B cell (primary cell): Measurements from ENCODE around the gene RPL23. TPM values are rescaled to one million over a fixed set of nuclear protein-coding genes. Genes with fewer than 3 reads are reported as not detected.

Experiments used
- ATAC-seq: fragments of 200-7000 bp; cut with Tn5 transposase; one replicate; pipeline ENCODE4 v1.10.0; 2021; ENCODE audit warnings: low read depth, mild to moderate bottlenecking, moderate number of reproducible peaks, moderate library complexity
- CTCF ChIA-PET: fragments of 350-600 bp; sonication (Branson Sonifier 250); formaldehyde crosslinking; loops from one replicate; lab custom pipeline; 2021; ENCODE audit warnings: antibody characterized with exemption, inconsistent platforms; lab: Charles Lee
- POLR2A ChIA-PET: fragments of 350-600 bp; sonication (Branson Sonifier 250); formaldehyde crosslinking; loops from one replicate; lab custom pipeline; 2021; ENCODE audit warnings: antibody characterized with exemption; lab: Charles Lee
- DNase-seq: peaks from one replicate; pipeline ENCODE4 v3.0.0; 2013
- H2AFZ ChIP-seq: 2 replicates; pipeline ENCODE4 v1.6.1; 2012; ENCODE audit warnings: mild to moderate bottlenecking, low read depth, low read length; ENCODE audit not compliant: insufficient read depth, poor library complexity, severe bottlenecking
- H3K27ac ChIP-seq, 2 donors: 1 replicate in 1 of 2; 2 replicates in 1 of 2; pipeline ENCODE4 v1.5.1; 2012 to 2013; ENCODE audit warnings: low read length in 2 of 2, mild to moderate bottlenecking in 2 of 2, moderate library complexity in 1 of 2
- H3K27me3 ChIP-seq, 4 experiments: fragments of 200-600 bp in 1 of 4; sonication (generic) in 1 of 4; replicated peaks in 1 of 4; 1 replicate in 2 of 4; 2 replicates in 2 of 4; pipeline versions ENCODE4 v1.6.1 to v1.7.0; 2013 to 2016; ENCODE audit warnings: low read length in 3 of 4, mild to moderate bottlenecking in 2 of 4, mixed read lengths in 1 of 4, moderate library complexity in 1 of 4; ENCODE audit not compliant: insufficient read depth in 4 of 4, control insufficient read depth in 3 of 4; ENCODE audit errors: control extremely low read depth in 1 of 4
- H3K36me3 ChIP-seq, 2 experiments: replicated peaks in 1 of 2; 1 replicate in 1 of 2; 2 replicates in 1 of 2; pipeline versions ENCODE4 v1.6.1 to v1.7.1; 2013; ENCODE audit warnings: low read length in 1 of 2; ENCODE audit not compliant: insufficient read depth in 2 of 2, control insufficient read depth in 1 of 2; ENCODE audit errors: control extremely low read depth in 1 of 2, extremely low read depth in 1 of 2
- H3K4me1 ChIP-seq, 2 donors: fragments of 200-600 bp in 1 of 2; sonication (generic) in 1 of 2; 1 replicate in 1 of 2; 2 replicates in 1 of 2; pipeline versions ENCODE4 v1.5.1 to v1.6.1; 2013 to 2017; ENCODE audit warnings: low read length in 2 of 2; ENCODE audit not compliant: control insufficient read depth in 2 of 2, insufficient read depth in 2 of 2
- H3K4me2 ChIP-seq: replicated peaks from 2 replicates; pipeline ENCODE3; 2012; ENCODE audit warnings: mild to moderate bottlenecking, low read depth, low read length; ENCODE audit not compliant: poor library complexity, severe bottlenecking
- H3K4me3 ChIP-seq, 5 experiments: fragments of 200-600 bp in 1 of 5; sonication (generic) in 1 of 5; 1 replicate in 3 of 5; 2 replicates in 2 of 5; pipeline versions ENCODE4 v1.5.1 to v1.7.0; 2011 to 2016; ENCODE audit warnings: low read length in 4 of 5, mild to moderate bottlenecking in 4 of 5, low read depth in 2 of 5, control low read depth in 1 of 5, moderate library complexity in 1 of 5; ENCODE audit not compliant: insufficient read depth in 1 of 5; ENCODE audit errors: control extremely low read depth in 1 of 5, extremely low read depth in 1 of 5
- H3K79me2 ChIP-seq: fragments of 200-600 bp; sonication (generic); one replicate; pipeline ENCODE4 v1.6.0; 2016; ENCODE audit warnings: low read length; ENCODE audit not compliant: control insufficient read depth, insufficient read depth
- H3K9ac ChIP-seq: fragments of 200-600 bp; sonication (generic); 2 replicates; pipeline ENCODE4 v1.6.1; 2017; ENCODE audit warnings: mild to moderate bottlenecking, low read length, moderate library complexity
- H3K9me3 ChIP-seq, 3 donors: one replicate each; pipeline versions ENCODE4 v1.6.1 to v1.7.1; 2013; ENCODE audit warnings: low read length in 2 of 3; ENCODE audit not compliant: control insufficient read depth in 2 of 3, insufficient read depth in 1 of 3; ENCODE audit errors: control extremely low read depth in 1 of 3
- H4K20me1 ChIP-seq: 2 replicates; pipeline ENCODE4 v1.6.0; 2012; ENCODE audit warnings: mild to moderate bottlenecking, low read length; ENCODE audit not compliant: insufficient read depth, control insufficient read depth, poor library complexity, severe bottlenecking
- H3K27ac Mint-ChIP-seq: one replicate; pipeline ENCODE4 v1.8.0; 2021; ENCODE audit warnings: mixed read lengths
- H3K27me3 Mint-ChIP-seq: one replicate; pipeline ENCODE4 v1.8.0; 2021; ENCODE audit warnings: mixed read lengths
- H3K4me1 Mint-ChIP-seq: one replicate; pipeline ENCODE4 v1.8.0; 2021; ENCODE audit warnings: mixed read lengths
- H3K4me3 Mint-ChIP-seq: one replicate; pipeline ENCODE4 v1.8.0; 2021; ENCODE audit warnings: mixed read lengths
- H3K9me3 Mint-ChIP-seq: one replicate; pipeline ENCODE4 v1.8.0; 2022; ENCODE audit warnings: mixed read lengths; ENCODE audit not compliant: insufficient read depth
- CTCF ChIP-seq: fragments of 200-600 bp; IDR thresholded peaks from one replicate; pipeline ENCODE4 v1.8.0; 2022; ENCODE audit warnings: antibody characterized with exemption, mild to moderate bottlenecking
- EZH2 ChIP-seq: IDR thresholded peaks from 2 replicates; pipeline ENCODE4 v1.6.1; 2012; ENCODE audit warnings: borderline replicate concordance, low read depth, mild to moderate bottlenecking, moderate library complexity, low read length; ENCODE audit not compliant: insufficient read depth, poor library complexity, severe bottlenecking
- WGBS: methylation state at CpG from one replicate; pipeline ENCODE4 v1.1.5; 2013; ENCODE audit warnings: missing lambda C conversion rate; ENCODE audit not compliant: insufficient coverage; 5-methylcytosine and 5-hydroxymethylcytosine counted together
- intact Hi-C: fragments of 100-400 bp; cut with micrococcal nuclease; formaldehyde crosslinking; loops from one replicate; pipeline ENCODE4 v1.10.0; 2022
- polyA plus RNA-seq: library from polyadenylated mRNA; depleted of rRNA; stranded (reverse); fragments of >200 nt; gene quantifications from 2 replicates; pipeline ENCODE4 v1.2.3, GENCODE V29; 2012
- total RNA-seq, 2 donors: library from RNA; stranded (reverse); fragments of 120-200 nt in 1 of 2; gene quantifications; 1 replicate in 1 of 2; 2 replicates in 1 of 2; pipeline versions ENCODE4 v1.2.3 to v1.2.4, GENCODE V29; 2013 to 2022

Gene RPL23
- total and polyA plus RNA-seq, 2 donors (not counting 1 experiment from before 2014, with no cell fraction given) = 1,753 to 2,282 TPM

GRCh38 chr17:38850374-38850773 is 3.1 kb downstream of the RPL23 start:
- ChIA-PET POLR2A (interaction anchor here (1.7 to 1.9 kb wide), 2 partner anchors 19 kb away, joined by 4 to 7 read pairs; partner anchors contain the start of gene LASP1), CTCF (no interaction called here)
- H3K4me3 Mint-ChIP-seq = peak overlapping the region; percentile 48
- H3K4me1 Mint-ChIP-seq = peaks cover 41% of the 10 kb centered on the region
- 100% methylated on average over 2 of the region's 7 CpGs for WGBS
- no peaks in the 10 kb centered on the region for H3K27me3 ChIP-seq
- H3K27ac ChIP-seq = peak overlapping the region in 1 of 2 donors; percentile 4
- no peak for TF ChIP-seq CTCF
- TF ChIP-seq EZH2 = no peak
- intact Hi-C loops = loop anchor here (5.0 kb wide), 1 partner anchor 302 kb away; the partner anchor contains the start of gene PLXDC1
- no peak for DNase-seq
- H3K27me3 Mint-ChIP-seq = no peaks in the 10 kb centered on the region
- no peaks in the 10 kb centered on the region for H3K9me3 ChIP-seq
- H3K4me2 ChIP-seq = no peak overlapping the region
- H3K9me3 Mint-ChIP-seq = no peaks in the 10 kb centered on the region
- no peak overlapping the region for H3K4me3 ChIP-seq
- peaks cover 23 to 27% of the 10 kb centered on the region in 2 donors for H3K4me1 ChIP-seq
- H3K36me3 ChIP-seq = peaks cover 20 to 58% of the 10 kb centered on the region in 2 experiments
- ATAC-seq = no peak
- H3K79me2 ChIP-seq = peaks cover 14% of the 10 kb centered on the region
- H4K20me1 ChIP-seq = peaks cover 25% of the 10 kb centered on the region
- H3K27ac Mint-ChIP-seq = no peak overlapping the region
- H3K9ac ChIP-seq = no peak overlapping the region
- H2AFZ ChIP-seq = no peak overlapping the region

- H3K4me3 Mint-ChIP-seq = no peak overlapping the region
- POLR2A ChIA-PET = interaction anchor here (0.7 to 1.9 kb wide), 2 partner anchors 14 to 21 kb away, joined by 3 to 4 read pairs; partner anchors contain the start of gene LASP1
- H3K27ac Mint-ChIP-seq = no peak overlapping the region
- DNase-seq (no peak), ATAC-seq (no peak)
- no peak for TF ChIP-seq EZH2
- no peak for TF ChIP-seq CTCF
- Histone ChIP-seq H3K4me1 (peaks cover 19 to 21% of the 10 kb centered on the region in 2 donors), H3K36me3 (peaks cover 20 to 58% of the 10 kb centered on the region in 2 experiments), H3K4me2 (no peak overlapping the region), H3K4me3 (no peak overlapping the region), H4K20me1 (peaks cover 25% of the 10 kb centered on the region), H2AFZ (no peak overlapping the region), H3K9me3 (no peaks in the 10 kb centered on the region), H3K9ac (no peak overlapping the region), H3K27me3 (no peaks in the 10 kb centered on the region), H3K27ac (no peak overlapping the region), H3K79me2 (peaks cover 14% of the 10 kb centered on the region)
- WGBS = 97% methylated on average over 14 of the region's 16 CpGs
- no peaks in the 10 kb centered on the region for H3K9me3 Mint-ChIP-seq
- H3K27me3 Mint-ChIP-seq = no peaks in the 10 kb centered on the region
- intact Hi-C loops = no loop called here
- H3K4me1 Mint-ChIP-seq = peaks cover 37% of the 10 kb centered on the region
- CTCF ChIA-PET = interaction anchor here (1.3 kb wide), 1 partner anchor 24 kb away, joined by 6 read pairs; the partner anchor contains the start of gene CWC25
Measured at GRCh38 chr17:38848939-38849605, 4.4 kb downstream of the RPL23 start.
